ENCODE measurements around the gene RAET1E. TPM values are rescaled to one million over a fixed set of nuclear protein-coding genes. Genes with fewer than 3 reads are reported as not detected.

The RAET1E gene
- total and polyA plus RNA-seq, 9 of the 15 experiments (the other 6 are each of a cell fraction or from before 2014, with no cell fraction given), result not detected

DNA sequence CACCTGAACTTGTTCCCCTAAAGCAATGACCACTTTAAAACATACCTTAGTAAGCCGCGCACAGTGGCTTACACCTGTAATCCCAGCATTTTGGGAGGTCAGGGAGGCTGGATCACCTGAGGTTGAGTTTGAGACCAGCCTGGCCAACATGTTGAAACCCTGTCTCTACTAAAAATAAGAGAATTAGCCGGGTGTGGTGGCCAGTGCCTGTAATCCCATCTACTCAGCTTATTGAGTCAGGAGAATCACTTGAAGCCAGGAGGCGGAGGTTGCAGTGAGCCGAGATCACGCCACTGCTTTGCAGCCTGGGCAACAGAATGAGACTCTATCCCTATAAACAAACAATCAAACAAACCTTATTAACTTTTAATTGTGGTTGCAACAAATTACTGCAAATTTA is 1.6 kb upstream of the RAET1E start (continued):
- TF ChIP-seq, protein P1, sequence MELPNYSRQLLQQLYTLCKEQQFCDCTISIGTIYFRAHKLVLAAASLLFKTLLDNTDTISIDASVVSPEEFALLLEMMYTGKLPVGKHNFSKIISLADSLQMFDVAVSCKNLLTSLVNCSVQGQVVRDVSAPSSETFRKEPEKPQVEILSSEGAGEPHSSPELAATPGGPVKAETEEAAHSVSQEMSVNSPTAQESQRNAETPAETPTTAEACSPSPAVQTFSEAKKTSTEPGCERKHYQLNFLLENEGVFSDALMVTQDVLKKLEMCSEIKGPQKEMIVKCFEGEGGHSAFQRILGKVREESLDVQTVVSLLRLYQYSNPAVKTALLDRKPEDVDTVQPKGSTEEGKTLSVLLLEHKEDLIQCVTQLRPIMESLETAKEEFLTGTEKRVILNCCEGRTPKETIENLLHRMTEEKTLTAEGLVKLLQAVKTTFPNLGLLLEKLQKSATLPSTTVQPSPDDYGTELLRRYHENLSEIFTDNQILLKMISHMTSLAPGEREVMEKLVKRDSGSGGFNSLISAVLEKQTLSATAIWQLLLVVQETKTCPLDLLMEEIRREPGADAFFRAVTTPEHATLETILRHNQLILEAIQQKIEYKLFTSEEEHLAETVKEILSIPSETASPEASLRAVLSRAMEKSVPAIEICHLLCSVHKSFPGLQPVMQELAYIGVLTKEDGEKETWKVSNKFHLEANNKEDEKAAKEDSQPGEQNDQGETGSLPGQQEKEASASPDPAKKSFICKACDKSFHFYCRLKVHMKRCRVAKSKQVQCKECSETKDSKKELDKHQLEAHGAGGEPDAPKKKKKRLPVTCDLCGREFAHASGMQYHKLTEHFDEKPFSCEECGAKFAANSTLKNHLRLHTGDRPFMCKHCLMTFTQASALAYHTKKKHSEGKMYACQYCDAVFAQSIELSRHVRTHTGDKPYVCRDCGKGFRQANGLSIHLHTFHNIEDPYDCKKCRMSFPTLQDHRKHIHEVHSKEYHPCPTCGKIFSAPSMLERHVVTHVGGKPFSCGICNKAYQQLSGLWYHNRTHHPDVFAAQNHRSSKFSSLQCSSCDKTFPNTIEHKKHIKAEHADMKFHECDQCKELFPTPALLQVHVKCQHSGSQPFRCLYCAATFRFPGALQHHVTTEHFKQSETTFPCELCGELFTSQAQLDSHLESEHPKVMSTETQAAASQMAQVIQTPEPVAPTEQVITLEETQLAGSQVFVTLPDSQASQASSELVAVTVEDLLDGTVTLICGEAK (IDR thresholded peaks at IDR 0.05), result no peak
- TF ChIP-seq, protein P1 (CRISPR knock-in tag; IDR thresholded peaks at IDR 0.05), result no peak
- TF ChIP-seq, protein P2, sequence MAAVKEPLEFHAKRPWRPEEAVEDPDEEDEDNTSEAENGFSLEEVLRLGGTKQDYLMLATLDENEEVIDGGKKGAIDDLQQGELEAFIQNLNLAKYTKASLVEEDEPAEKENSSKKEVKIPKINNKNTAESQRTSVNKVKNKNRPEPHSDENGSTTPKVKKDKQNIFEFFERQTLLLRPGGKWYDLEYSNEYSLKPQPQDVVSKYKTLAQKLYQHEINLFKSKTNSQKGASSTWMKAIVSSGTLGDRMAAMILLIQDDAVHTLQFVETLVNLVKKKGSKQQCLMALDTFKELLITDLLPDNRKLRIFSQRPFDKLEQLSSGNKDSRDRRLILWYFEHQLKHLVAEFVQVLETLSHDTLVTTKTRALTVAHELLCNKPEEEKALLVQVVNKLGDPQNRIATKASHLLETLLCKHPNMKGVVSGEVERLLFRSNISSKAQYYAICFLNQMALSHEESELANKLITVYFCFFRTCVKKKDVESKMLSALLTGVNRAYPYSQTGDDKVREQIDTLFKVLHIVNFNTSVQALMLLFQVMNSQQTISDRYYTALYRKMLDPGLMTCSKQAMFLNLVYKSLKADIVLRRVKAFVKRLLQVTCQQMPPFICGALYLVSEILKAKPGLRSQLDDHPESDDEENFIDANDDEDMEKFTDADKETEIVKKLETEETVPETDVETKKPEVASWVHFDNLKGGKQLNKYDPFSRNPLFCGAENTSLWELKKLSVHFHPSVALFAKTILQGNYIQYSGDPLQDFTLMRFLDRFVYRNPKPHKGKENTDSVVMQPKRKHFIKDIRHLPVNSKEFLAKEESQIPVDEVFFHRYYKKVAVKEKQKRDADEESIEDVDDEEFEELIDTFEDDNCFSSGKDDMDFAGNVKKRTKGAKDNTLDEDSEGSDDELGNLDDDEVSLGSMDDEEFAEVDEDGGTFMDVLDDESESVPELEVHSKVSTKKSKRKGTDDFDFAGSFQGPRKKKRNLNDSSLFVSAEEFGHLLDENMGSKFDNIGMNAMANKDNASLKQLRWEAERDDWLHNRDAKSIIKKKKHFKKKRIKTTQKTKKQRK (IDR thresholded peaks at IDR 0.05; ENCODE audit: borderline replicate concordance, low read depth, low read length), result no peak
- TF ChIP-seq RBM34 (IDR thresholded peaks at IDR 0.05; ENCODE audit: borderline replicate concordance, insufficient read depth, low read length) (no peak), ILF3 (IDR thresholded peaks at IDR 0.05; ENCODE audit: borderline replicate concordance) (no peak), ZNF830 (CRISPR knock-in tag; IDR thresholded peaks at IDR 0.05) (no peak), FOXA3 (CRISPR knock-in tag; conservative IDR thresholded peaks at IDR 0.05 in 1 of 2, IDR thresholded peaks at IDR 0.05 in 1 of 2) (no peak), HNRNPH1 (optimal IDR thresholded peaks at IDR 0.05; ENCODE audit: low read depth, low read length) (no peak), CBFB (CRISPR knock-in tag; IDR thresholded peaks at IDR 0.05) (no peak), MAFG (tag; conservative IDR thresholded peaks at IDR 0.05) (no peak)
- TF ChIP-seq, protein P3, sequence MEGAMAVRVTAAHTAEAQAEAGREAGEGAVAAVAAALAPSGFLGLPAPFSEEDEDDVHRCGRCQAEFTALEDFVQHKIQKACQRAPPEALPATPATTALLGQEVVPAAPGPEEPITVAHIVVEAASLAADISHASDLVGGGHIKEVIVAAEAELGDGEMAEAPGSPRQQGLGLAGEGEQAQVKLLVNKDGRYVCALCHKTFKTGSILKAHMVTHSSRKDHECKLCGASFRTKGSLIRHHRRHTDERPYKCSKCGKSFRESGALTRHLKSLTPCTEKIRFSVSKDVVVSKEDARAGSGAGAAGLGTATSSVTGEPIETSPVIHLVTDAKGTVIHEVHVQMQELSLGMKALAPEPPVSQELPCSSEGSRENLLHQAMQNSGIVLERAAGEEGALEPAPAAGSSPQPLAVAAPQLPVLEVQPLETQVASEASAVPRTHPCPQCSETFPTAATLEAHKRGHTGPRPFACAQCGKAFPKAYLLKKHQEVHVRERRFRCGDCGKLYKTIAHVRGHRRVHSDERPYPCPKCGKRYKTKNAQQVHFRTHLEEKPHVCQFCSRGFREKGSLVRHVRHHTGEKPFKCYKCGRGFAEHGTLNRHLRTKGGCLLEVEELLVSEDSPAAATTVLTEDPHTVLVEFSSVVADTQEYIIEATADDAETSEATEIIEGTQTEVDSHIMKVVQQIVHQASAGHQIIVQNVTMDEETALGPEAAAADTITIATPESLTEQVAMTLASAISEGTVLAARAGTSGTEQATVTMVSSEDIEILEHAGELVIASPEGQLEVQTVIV (CRISPR knock-in tag; IDR thresholded peaks at IDR 0.05; ENCODE audit: borderline replicate concordance), result no peak
- TF ChIP-seq, protein P4, sequence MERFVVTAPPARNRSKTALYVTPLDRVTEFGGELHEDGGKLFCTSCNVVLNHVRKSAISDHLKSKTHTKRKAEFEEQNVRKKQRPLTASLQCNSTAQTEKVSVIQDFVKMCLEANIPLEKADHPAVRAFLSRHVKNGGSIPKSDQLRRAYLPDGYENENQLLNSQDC (CRISPR knock-in tag; IDR thresholded peaks at IDR 0.05), result no peak

Data from K562 (cell line).